NT2/D1 (cell line): ENCODE results near the gene C19orf81.
A peak's percentile ranks its signal among the peaks of the same experiment; 100 is the strongest.

Experiments used
- DNase-seq: peaks from one replicate; pipeline ENCODE4 v3.0.0-alpha.2; 2011; ENCODE audit warnings: low read depth, low spot score
- H3K27me3 ChIP-seq: 2 replicates; pipeline ENCODE4 v1.6.0; 2011; ENCODE audit warnings: mild to moderate bottlenecking; ENCODE audit not compliant: insufficient read length, insufficient read depth
- H3K36me3 ChIP-seq: 2 replicates; pipeline ENCODE4 v1.6.1; 2011; ENCODE audit warnings: mild to moderate bottlenecking, low read length, mixed read lengths; ENCODE audit not compliant: insufficient read depth, insufficient read length
- H3K4me1 ChIP-seq: 2 replicates; pipeline ENCODE4 v1.5.1; 2011; ENCODE audit not compliant: insufficient read depth, insufficient read length
- H3K4me3 ChIP-seq: 2 replicates; pipeline ENCODE4 v1.5.1; 2011; ENCODE audit warnings: low read depth; ENCODE audit not compliant: insufficient read length
- H3K9ac ChIP-seq: 2 replicates; pipeline ENCODE4 v1.6.0; 2011; ENCODE audit warnings: low read depth; ENCODE audit not compliant: insufficient read length
- H3K9me3 ChIP-seq: 2 replicates; pipeline ENCODE4 v1.5.1; 2011; ENCODE audit warnings: mild to moderate bottlenecking, low read length; ENCODE audit not compliant: insufficient read depth
- SUZ12 ChIP-seq: IDR thresholded peaks from 2 replicates; pipeline ENCODE4 v1.6.1; 2011; ENCODE audit not compliant: insufficient read length, insufficient read depth; ENCODE audit errors: extremely low read depth
- YY1 ChIP-seq: IDR thresholded peaks from 2 replicates; pipeline ENCODE4 v1.6.1; 2011; ENCODE audit not compliant: insufficient read length, insufficient read depth
- ZNF274 ChIP-seq: IDR thresholded peaks from 2 replicates; pipeline ENCODE4 v1.6.1; 2011; ENCODE audit warnings: mild to moderate bottlenecking, low read depth, low read length

Gene C19orf81

GRCh38 chr19:50645107-50645506 lies 4.1 kb upstream of the C19orf81 start:
- peaks cover 11% of the 10 kb centered on the region for H3K4me1 ChIP-seq
- DNase-seq, result no peak
- H3K27me3 ChIP-seq, result no peaks in the 10 kb centered on the region
- no peaks in the 10 kb centered on the region for H3K36me3 ChIP-seq
- H3K9me3 ChIP-seq, result no peaks in the 10 kb centered on the region
- H3K4me3 ChIP-seq, result no peak overlapping the region
- TF ChIP-seq ZNF274 (no peak), SUZ12 (no peak)
- H3K9ac ChIP-seq, result no peak overlapping the region

GRCh38 chr19:50646074-50646807 lies 3.0 kb upstream of the C19orf81 start:
- Histone ChIP-seq H3K27me3 (no peaks in the 10 kb centered on the region), H3K36me3 (no peaks in the 10 kb centered on the region), H3K4me3 (no peak overlapping the region), H3K9ac (no peak overlapping the region), H3K9me3 (no peaks in the 10 kb centered on the region), H3K4me1 (peaks cover 11% of the 10 kb centered on the region)
- DNase-seq, result no peak
- no peak for TF ChIP-seq SUZ12

- TF ChIP-seq YY1 (no peak), SUZ12 (no peak), ZNF274 (no peak)
- Histone ChIP-seq H3K27me3 (no peaks in the 10 kb centered on the region), H3K9ac (no peak overlapping the region), H3K36me3 (no peaks in the 10 kb centered on the region), H3K4me1 (peaks cover 11% of the 10 kb centered on the region), H3K4me3 (no peak overlapping the region), H3K9me3 (no peaks in the 10 kb centered on the region)
- DNase-seq, result no peak
These were observed 1.2 kb upstream of the C19orf81 start for GRCh38 chr19:50647879-50648615.

GRCh38 chr19:50648659-50649058 lies 586 bp upstream of the C19orf81 start:
- Histone ChIP-seq H3K9me3 (no peaks in the 10 kb centered on the region), H3K4me3 (no peak overlapping the region), H3K27me3 (no peaks in the 10 kb centered on the region), H3K36me3 (no peaks in the 10 kb centered on the region), H3K9ac (no peak overlapping the region), H3K4me1 (peaks cover 12% of the 10 kb centered on the region)
- TF ChIP-seq YY1 (no peak), ZNF274 (no peak), SUZ12 (no peak)
- DNase-seq, result no peak

GRCh38 chr19:50651174-50651573 lies 1.9 kb downstream of the C19orf81 start:
- peaks cover 6% of the 10 kb centered on the region; the same call in 1 of the 2 replicates for H3K9me3 ChIP-seq
- peaks cover 13% of the 10 kb centered on the region for H3K4me1 ChIP-seq
- H3K27me3 ChIP-seq, result no peaks in the 10 kb centered on the region
- TF ChIP-seq SUZ12 (no peak), YY1 (no peak), ZNF274 (no peak)
- DNase-seq, result no peak
- H3K4me3 ChIP-seq, result no peak overlapping the region
- no peak overlapping the region for H3K9ac ChIP-seq
- no peaks in the 10 kb centered on the region for H3K36me3 ChIP-seq

GRCh38 chr19:50652722-50653121 lies 3.5 kb downstream of the C19orf81 start:
- Histone ChIP-seq H3K9me3 (peaks cover 6% of the 10 kb centered on the region; the same call in 1 of the 2 replicates), H3K9ac (no peak overlapping the region), H3K4me3 (no peak overlapping the region), H3K27me3 (no peaks in the 10 kb centered on the region), H3K4me1 (peaks cover 11% of the 10 kb centered on the region), H3K36me3 (no peaks in the 10 kb centered on the region)
- no peak for TF ChIP-seq ZNF274
- no peak for TF ChIP-seq SUZ12
- no peak for TF ChIP-seq YY1
- DNase-seq, result no peak

GRCh38 chr19:50654882-50655281 lies 5.6 kb downstream of the C19orf81 start:
- H3K4me1 ChIP-seq, result peaks cover 4% of the 10 kb centered on the region
- H3K9me3 ChIP-seq, result peaks cover 6% of the 10 kb centered on the region; the same call in 1 of the 2 replicates
- TF ChIP-seq YY1 (no peak), ZNF274 (no peak), SUZ12 (no peak)
- H3K36me3 ChIP-seq, result no peaks in the 10 kb centered on the region
- no peak for DNase-seq
- no peak overlapping the region for H3K4me3 ChIP-seq
- no peak overlapping the region for H3K9ac ChIP-seq
- H3K27me3 ChIP-seq, result no peaks in the 10 kb centered on the region

GRCh38 chr19:50657222-50657669 lies 8.0 kb downstream of the C19orf81 start:
- peak overlapping the region; percentile 65 for H3K4me3 ChIP-seq
- no peak overlapping the region for H3K9ac ChIP-seq
- H3K4me1 ChIP-seq, result peaks cover 5% of the 10 kb centered on the region

More at GRCh38 chr19:50657222-50657669, 8.0 kb downstream of the C19orf81 start:
- DNase-seq, result no peak
- Histone ChIP-seq H3K9me3 (peaks cover 6% of the 10 kb centered on the region; the same call in 1 of the 2 replicates), H3K27me3 (no peaks in the 10 kb centered on the region), H3K36me3 (no peaks in the 10 kb centered on the region)
- TF ChIP-seq ZNF274 (no peak), YY1 (no peak), SUZ12 (no peak)
